ENCODE measurements around the gene PPM1J. TPM values are rescaled to one million over a fixed set of nuclear protein-coding genes. Genes with fewer than 3 reads are reported as not detected.
"Not testable (repeated sequence)": the region's sequence is repeated elsewhere in the genome, so short reads cannot be mapped to it uniquely, and the experiment has no call there.

The PPM1J gene
- total RNA-seq, 1 donor from 2014 or later = 0.85 TPM

DNA sequence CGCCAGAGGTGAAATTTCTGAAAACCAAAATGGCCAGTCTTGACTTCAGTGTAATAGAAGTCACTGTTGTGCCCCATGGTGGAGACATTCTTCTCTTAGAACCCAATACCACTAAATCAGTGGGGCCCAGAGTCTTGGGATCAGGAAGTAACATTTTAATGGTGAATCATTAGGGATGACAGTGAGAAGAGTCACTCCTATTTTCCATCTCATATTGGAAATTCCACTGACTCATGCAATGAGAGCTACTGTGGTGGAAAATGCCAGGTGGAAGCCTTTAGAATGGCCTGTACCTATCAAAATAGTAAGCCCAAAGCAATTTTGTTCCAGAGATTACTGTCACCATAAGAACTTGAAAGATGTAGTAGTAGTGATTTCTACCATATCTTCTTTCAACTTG lies 20.6 kb upstream of the PPM1J start:
- TF ChIP-seq, protein P1, sequence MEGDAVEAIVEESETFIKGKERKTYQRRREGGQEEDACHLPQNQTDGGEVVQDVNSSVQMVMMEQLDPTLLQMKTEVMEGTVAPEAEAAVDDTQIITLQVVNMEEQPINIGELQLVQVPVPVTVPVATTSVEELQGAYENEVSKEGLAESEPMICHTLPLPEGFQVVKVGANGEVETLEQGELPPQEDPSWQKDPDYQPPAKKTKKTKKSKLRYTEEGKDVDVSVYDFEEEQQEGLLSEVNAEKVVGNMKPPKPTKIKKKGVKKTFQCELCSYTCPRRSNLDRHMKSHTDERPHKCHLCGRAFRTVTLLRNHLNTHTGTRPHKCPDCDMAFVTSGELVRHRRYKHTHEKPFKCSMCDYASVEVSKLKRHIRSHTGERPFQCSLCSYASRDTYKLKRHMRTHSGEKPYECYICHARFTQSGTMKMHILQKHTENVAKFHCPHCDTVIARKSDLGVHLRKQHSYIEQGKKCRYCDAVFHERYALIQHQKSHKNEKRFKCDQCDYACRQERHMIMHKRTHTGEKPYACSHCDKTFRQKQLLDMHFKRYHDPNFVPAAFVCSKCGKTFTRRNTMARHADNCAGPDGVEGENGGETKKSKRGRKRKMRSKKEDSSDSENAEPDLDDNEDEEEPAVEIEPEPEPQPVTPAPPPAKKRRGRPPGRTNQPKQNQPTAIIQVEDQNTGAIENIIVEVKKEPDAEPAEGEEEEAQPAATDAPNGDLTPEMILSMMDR (IDR thresholded peaks at IDR 0.05) = no peak
- Mint-ChIP-seq H3K4me3 (ENCODE audit: unreplicated experiment) (no peak overlapping the region), H3K36me3 (ENCODE audit: low read depth) (peaks cover 4% of the 10 kb centered on the region), H3K9me3 (ENCODE audit: low read depth) (peaks cover 11% of the 10 kb centered on the region), H3K27me3 (ENCODE audit: low read depth) (peaks cover 4% of the 10 kb centered on the region), H3K27ac (ENCODE audit: unreplicated experiment) (no peak overlapping the region), H3K4me1 (ENCODE audit: low read depth) (peaks cover 3% of the 10 kb centered on the region)
- no peak for DNase-seq (ENCODE audit: low spot score)

DNA sequence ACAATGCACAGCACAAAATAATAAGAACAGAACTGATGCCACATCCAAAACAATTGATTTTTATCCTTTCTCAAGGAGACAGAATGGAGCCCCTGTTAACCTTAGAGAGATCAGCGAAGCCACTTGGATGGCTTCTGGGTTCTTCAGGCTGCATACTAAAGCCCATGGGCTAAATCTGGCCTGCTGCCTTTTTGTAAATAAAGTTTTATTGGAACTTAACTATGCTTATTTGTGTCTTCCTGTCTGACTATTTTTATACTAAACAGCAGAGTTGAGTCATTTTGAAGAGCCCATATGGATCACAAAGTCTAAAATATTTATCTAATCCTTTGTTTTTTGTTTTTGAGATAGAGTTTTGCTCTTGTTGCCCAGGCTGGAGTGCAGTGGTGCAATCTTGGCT lies 16.3 kb upstream of the PPM1J start:
- peaks cover 3% of the 10 kb centered on the region for H3K4me1 Mint-ChIP-seq (ENCODE audit: low read depth)
- TF ChIP-seq, protein P1 (IDR thresholded peaks at IDR 0.05) = no peak
- H3K36me3 Mint-ChIP-seq (ENCODE audit: low read depth) = no peaks in the 10 kb centered on the region
- H3K27me3 Mint-ChIP-seq (ENCODE audit: low read depth) = no peaks in the 10 kb centered on the region
- DNase-seq (ENCODE audit: low spot score) = no peak
- no peak overlapping the region for H3K4me3 Mint-ChIP-seq (ENCODE audit: unreplicated experiment)
- no peak overlapping the region for H3K27ac Mint-ChIP-seq (ENCODE audit: unreplicated experiment)
- no peaks in the 10 kb centered on the region for H3K9me3 Mint-ChIP-seq (ENCODE audit: low read depth)

DNA sequence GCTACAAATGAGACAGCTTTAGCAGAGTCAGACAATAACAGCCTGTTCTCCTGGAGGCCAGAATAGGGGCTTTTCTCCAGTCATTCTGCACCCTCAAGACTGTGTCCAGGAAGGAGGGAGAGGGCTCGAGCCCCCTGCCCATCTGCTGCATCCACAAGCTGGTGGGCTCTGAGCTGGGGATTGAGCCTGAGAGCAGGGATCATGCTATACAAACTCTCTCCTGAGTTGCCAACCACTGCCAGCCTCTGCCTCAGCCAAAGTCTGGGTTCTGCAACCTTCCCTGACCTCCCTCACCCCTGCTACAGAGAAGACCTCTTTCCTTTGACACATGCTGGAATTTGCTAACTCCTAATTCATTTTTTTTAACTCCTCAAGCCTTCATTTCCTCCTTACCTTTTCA lies 14.8 kb upstream of the PPM1J start:
- no peaks in the 10 kb centered on the region for H3K36me3 Mint-ChIP-seq (ENCODE audit: low read depth)
- no peaks in the 10 kb centered on the region for H3K4me1 Mint-ChIP-seq (ENCODE audit: low read depth)
- DNase-seq (ENCODE audit: low spot score) = no peak
- H3K27ac Mint-ChIP-seq (ENCODE audit: unreplicated experiment) = no peak overlapping the region
- no peaks in the 10 kb centered on the region for H3K27me3 Mint-ChIP-seq (ENCODE audit: low read depth)
- no peak overlapping the region for H3K4me3 Mint-ChIP-seq (ENCODE audit: unreplicated experiment)
- TF ChIP-seq, protein P1 (IDR thresholded peaks at IDR 0.05) = no peak
- no peaks in the 10 kb centered on the region for H3K9me3 Mint-ChIP-seq (ENCODE audit: low read depth)

DNA sequence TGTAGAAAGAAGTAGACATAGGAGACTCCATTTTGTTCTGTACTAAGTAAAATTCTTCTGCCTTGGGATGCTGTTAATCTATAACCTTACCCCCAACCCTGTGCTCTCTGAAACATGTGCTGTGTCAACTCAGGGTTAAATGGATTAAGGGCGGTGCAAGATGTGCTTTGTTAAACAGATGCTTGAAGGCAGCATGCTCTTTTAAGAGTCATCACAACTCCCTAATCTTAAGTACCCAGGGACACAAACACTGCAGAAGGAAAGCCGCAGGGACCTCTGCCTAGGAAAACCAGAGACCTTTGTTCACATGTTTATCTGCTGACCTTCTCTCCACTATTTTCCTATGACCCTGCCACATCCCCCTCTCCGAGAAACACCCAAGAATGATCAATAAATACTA lies 13.9 kb upstream of the PPM1J start:
- not testable (repeated sequence) for H3K27me3 Mint-ChIP-seq (ENCODE audit: low read depth); H3K9me3 Mint-ChIP-seq (ENCODE audit: low read depth); H3K27ac Mint-ChIP-seq (ENCODE audit: unreplicated experiment); H3K4me1 Mint-ChIP-seq (ENCODE audit: low read depth); DNase-seq (ENCODE audit: low spot score); H3K4me3 Mint-ChIP-seq (ENCODE audit: unreplicated experiment); H3K36me3 Mint-ChIP-seq (ENCODE audit: low read depth)

DNA sequence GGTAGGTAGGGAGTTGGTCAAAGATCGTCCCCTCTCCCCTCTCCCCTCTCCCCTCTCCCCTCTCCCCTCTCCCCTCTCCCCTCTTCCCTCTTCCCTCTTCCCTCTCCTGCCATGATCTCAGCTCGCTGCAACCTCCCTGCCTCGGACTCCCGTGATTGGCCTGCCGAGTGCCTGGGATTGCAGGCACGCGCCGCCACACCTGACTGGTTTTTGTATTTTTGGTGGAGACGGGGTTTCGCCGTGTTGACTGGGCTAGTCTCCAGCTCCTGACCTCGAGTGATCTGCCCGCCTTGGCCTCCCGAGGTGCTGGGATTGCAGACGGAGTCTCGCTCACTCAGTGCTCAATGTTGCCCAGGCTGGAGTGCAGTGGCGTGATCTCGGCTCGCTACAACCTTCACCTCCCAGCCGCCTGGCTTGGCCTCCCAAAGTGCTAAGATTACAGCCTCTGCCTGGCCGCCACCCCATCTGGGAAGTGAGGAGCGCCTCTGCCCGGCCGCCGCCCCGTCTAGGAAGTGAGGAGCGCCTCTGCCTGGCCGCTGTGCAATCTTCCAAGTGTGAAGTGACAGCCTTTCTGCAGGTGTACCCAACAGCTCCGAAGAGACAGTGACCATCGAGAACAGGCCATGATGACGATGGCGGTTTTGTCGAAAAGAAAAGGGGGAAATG lies 13.3 kb upstream of the PPM1J start:
- not testable (repeated sequence) for H3K9me3 Mint-ChIP-seq (ENCODE audit: low read depth); H3K36me3 Mint-ChIP-seq (ENCODE audit: low read depth); DNase-seq (ENCODE audit: low spot score); H3K27me3 Mint-ChIP-seq (ENCODE audit: low read depth); H3K4me1 Mint-ChIP-seq (ENCODE audit: low read depth); H3K4me3 Mint-ChIP-seq (ENCODE audit: unreplicated experiment); H3K27ac Mint-ChIP-seq (ENCODE audit: unreplicated experiment)

DNA sequence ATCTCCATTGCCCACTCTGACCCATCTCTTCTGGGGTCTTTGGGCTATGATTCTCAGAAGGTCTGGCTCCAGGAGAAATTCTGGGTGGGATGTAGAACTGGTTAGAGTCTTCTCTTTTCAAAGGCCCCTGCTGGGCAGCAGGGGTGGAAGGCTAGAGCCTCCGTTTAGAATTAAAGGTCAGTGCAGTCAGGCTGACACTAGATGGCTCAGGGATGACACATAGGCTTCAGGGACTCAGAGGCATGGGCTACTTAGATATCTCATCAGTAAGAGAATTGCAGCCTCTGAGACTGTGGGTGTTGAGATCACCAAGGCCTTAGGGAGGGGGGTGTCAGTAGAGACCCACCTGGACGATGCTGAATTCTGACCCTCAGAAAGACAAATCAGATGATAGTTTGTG lies 12.6 kb upstream of the PPM1J start:
- Mint-ChIP-seq H3K9me3 (ENCODE audit: low read depth) (no peaks in the 10 kb centered on the region), H3K4me1 (ENCODE audit: low read depth) (peaks cover 8% of the 10 kb centered on the region), H3K27ac (ENCODE audit: unreplicated experiment) (no peak overlapping the region), H3K27me3 (ENCODE audit: low read depth) (no peaks in the 10 kb centered on the region), H3K36me3 (ENCODE audit: low read depth) (no peaks in the 10 kb centered on the region), H3K4me3 (ENCODE audit: unreplicated experiment) (no peak overlapping the region)
- TF ChIP-seq, protein P1 (IDR thresholded peaks at IDR 0.05) = no peak
- no peak for DNase-seq (ENCODE audit: low spot score)

DNA sequence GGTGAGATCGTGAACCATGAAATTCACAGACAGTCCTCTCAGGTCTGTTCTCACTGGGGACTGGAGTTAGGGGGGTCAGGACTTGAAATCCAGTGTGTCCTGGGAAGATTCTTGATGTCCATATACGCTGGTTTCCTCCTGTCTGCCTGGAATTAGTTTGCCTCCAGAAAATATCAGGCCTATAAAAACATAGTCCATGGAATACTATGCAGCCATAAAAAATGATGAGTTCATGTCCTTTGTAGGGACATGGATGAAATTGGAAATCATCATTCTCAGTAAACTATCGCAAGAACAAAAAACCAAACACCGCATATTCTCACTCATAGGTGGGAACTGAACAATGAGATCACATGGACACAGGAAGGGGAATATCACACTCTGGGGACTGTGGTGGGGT lies 9.1 kb upstream of the PPM1J start:
- H3K27me3 Mint-ChIP-seq (ENCODE audit: low read depth); H3K4me3 Mint-ChIP-seq (ENCODE audit: unreplicated experiment): not testable (repeated sequence)

More for the DNA sequence above, 9.1 kb upstream of the PPM1J start:
- DNase-seq (ENCODE audit: low spot score); H3K36me3 Mint-ChIP-seq (ENCODE audit: low read depth); H3K9me3 Mint-ChIP-seq (ENCODE audit: low read depth); H3K27ac Mint-ChIP-seq (ENCODE audit: unreplicated experiment): not testable (repeated sequence)
- peaks cover 12% of the 10 kb centered on the region for H3K4me1 Mint-ChIP-seq (ENCODE audit: low read depth)
